Gastroesophageal sphincter (tissue), 4 donors: ENCODE results near the gene CELSR2. TPM values are rescaled to one million over a fixed set of nuclear protein-coding genes. Genes with fewer than 3 reads are reported as not detected.

Experiments
- ATAC-seq: fragments of 150-250 bp; one replicate; pipeline ENCODE4 v1.9.1; 2016; ENCODE audit warnings: mild to moderate bottlenecking, moderate library complexity
- H3K27ac ChIP-seq, 4 donors: fragments of 200-600 bp; sonication (generic) in 3 of 4; 1 replicate in 3 of 4; 2 replicates in 1 of 4; pipeline ENCODE4 v1.5.1; 2016 to 2019
- H3K27me3 ChIP-seq: fragments of 200-600 bp; sonication (generic); one replicate; pipeline ENCODE4 v1.5.1; 2019
- H3K36me3 ChIP-seq, 2 donors: fragments of 200-600 bp; sonication (generic); one replicate each; pipeline ENCODE4 v1.5.1; 2019; ENCODE audit warnings: control low read depth in 1 of 2
- H3K4me1 ChIP-seq, 3 donors: fragments of 200-600 bp; sonication (generic); 1 replicate in 2 of 3; 2 replicates in 1 of 3; pipeline ENCODE4 v1.5.1; 2016 to 2019; ENCODE audit warnings: control low read depth in 2 of 3
- H3K4me3 ChIP-seq, 2 donors: fragments of 200-600 bp; sonication (generic); one replicate each; pipeline ENCODE4 v1.5.1; 2019; ENCODE audit warnings: mild to moderate bottlenecking in 1 of 2, moderate library complexity in 1 of 2
- H3K9me3 ChIP-seq, 3 donors: fragments of 200-600 bp; sonication (generic); one replicate each; pipeline ENCODE4 v1.5.1; 2017 to 2019; ENCODE audit warnings: control low read depth in 2 of 3
- CTCF ChIP-seq, 4 experiments: fragments of 200-600 bp in 2 of 4; fragments of 450-650 bp in 2 of 4; sonication (generic) in 1 of 4; IDR thresholded peaks; one replicate each; pipeline ENCODE4 v1.5.1; 2017 to 2019; ENCODE audit warnings: antibody characterized with exemption in 4 of 4, mild to moderate bottlenecking in 2 of 4, moderate library complexity in 2 of 4
- EP300 ChIP-seq: sonication (generic); formaldehyde crosslinking; IDR thresholded peaks from one replicate; pipeline ENCODE4 v1.6.1; 2017; ENCODE audit warnings: antibody characterized with exemption, mild to moderate bottlenecking
- POLR2A ChIP-seq, 2 donors: fragments of 450-650 bp; IDR thresholded peaks; one replicate each; pipeline ENCODE4 v1.6.1; 2017; ENCODE audit warnings: antibody characterized with exemption in 2 of 2, mild to moderate bottlenecking in 2 of 2, moderate library complexity in 1 of 2
- POLR2AphosphoS5 ChIP-seq: sonication (generic); formaldehyde crosslinking; IDR thresholded peaks from one replicate; pipeline ENCODE4 v1.6.1; 2017; ENCODE audit warnings: antibody characterized with exemption
- WGBS, 2 donors: methylation state at CpG; one replicate each; pipeline ENCODE4 v1.1.5; 2018; ENCODE audit warnings: low coverage in 1 of 2; 5-methylcytosine and 5-hydroxymethylcytosine counted together
- total RNA-seq, 4 donors: library from RNA; depleted of rRNA; stranded (reverse); fragments of >200 nt; gene quantifications; one replicate each; pipeline ENCODE4 v1.1.0, GENCODE V29; 2016

CELSR2 gene
- total RNA-seq, 4 donors from 2014 or later, result 5.7 to 18.6 (median 9.1) TPM

GRCh38 chr1:109252167-109252892 lies 3.0 kb downstream of the CELSR2 start:
- H3K9me3 ChIP-seq, result no peaks in the 10 kb centered on the region
- no peak overlapping the region for H3K4me3 ChIP-seq
- peak overlapping the region in 3 of 4 donors; percentile 89 to 93 (median 89) for H3K27ac ChIP-seq
- peaks cover 0 to 69% (median 29%) of the 10 kb centered on the region in 3 donors for H3K4me1 ChIP-seq
- no peaks in the 10 kb centered on the region for H3K36me3 ChIP-seq
- no peak for TF ChIP-seq POLR2AphosphoS5
- TF ChIP-seq CTCF (IDR thresholded peaks at IDR 0.05), result no peak
- no peak for TF ChIP-seq EP300
- WGBS, 2 donors, result 93% methylated on average over 9 of the region's 31 CpGs; no CpG with 5 or more reads in 1 of the 2 donors
- ATAC-seq, result no peak
- H3K27me3 ChIP-seq, result no peaks in the 10 kb centered on the region

DNA sequence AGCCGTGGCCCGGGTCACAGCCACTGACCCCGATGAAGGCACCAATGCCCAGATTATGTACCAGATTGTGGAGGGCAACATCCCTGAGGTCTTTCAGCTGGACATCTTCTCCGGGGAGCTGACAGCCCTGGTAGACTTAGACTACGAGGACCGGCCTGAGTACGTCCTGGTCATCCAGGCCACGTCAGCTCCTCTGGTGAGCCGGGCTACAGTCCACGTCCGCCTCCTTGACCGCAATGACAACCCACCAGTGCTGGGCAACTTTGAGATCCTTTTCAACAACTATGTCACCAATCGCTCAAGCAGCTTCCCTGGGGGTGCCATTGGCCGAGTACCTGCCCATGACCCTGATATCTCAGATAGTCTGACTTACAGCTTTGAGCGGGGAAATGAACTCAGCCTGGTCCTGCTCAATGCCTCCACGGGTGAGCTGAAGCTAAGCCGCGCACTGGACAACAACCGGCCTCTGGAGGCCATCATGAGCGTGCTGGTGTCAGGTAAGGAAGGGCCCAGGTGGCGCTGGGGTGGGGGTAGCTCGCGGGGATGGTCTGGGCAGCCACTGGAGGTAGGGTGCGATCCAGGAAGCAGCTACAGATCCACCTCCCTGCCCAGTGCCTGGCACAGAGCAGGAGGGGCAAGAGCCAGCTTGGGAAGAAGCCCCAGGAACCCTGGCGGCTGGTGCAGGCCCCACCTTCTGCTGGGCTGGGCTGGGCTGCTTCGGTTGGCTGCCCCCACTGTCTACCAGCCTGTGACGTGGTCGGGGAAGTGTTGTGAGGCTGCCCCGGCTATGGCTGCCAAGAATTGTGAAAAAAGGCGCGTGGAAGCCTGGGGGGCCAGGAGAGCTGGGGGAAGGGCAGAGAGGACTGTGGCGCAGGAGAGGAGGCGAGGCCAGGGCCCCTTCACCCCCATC lies 3.8 kb downstream of the CELSR2 start:
- peak overlapping the region in 1 of 2 donors; percentile 35 for H3K4me3 ChIP-seq
- no peak for TF ChIP-seq EP300
- peak; percentile 60 for TF ChIP-seq POLR2AphosphoS5
- H3K27me3 ChIP-seq, result no peaks in the 10 kb centered on the region
- ATAC-seq, result peak; percentile 83
- peaks cover 0 to 2% of the 10 kb centered on the region in 2 donors for H3K36me3 ChIP-seq
- H3K4me1 ChIP-seq, result peaks cover 0 to 69% (median 29%) of the 10 kb centered on the region in 3 donors
- peak overlapping the region; percentile 58 to 93 (median 89) for H3K27ac ChIP-seq
- no peaks in the 10 kb centered on the region for H3K9me3 ChIP-seq
- 83% methylated on average over 6 of the region's 33 CpGs; no CpG with 5 or more reads in 1 of the 2 donors for WGBS, 2 donors

GRCh38 chr1:109253803-109254620 lies 4.7 kb downstream of the CELSR2 start:
- ATAC-seq, result peak; percentile 14
- no peaks in the 10 kb centered on the region for H3K9me3 ChIP-seq
- peaks cover 0 to 64% (median 29%) of the 10 kb centered on the region in 3 donors for H3K4me1 ChIP-seq
- H3K36me3 ChIP-seq, result peaks cover 0 to 10% of the 10 kb centered on the region in 2 donors
- WGBS, 2 donors, result 0 to 70% methylated on average over 2 to 3 of the region's 9 CpGs
- peak overlapping the region; percentile 58 to 93 (median 89) for H3K27ac ChIP-seq
- peak overlapping the region in 1 of 2 donors; percentile 35 for H3K4me3 ChIP-seq
- TF ChIP-seq POLR2A (IDR thresholded peaks at IDR 0.05) (no peak), POLR2AphosphoS5 (no peak)
- H3K27me3 ChIP-seq, result no peaks in the 10 kb centered on the region

- WGBS, 2 donors, result 40% methylated on average over 1 of the region's 7 CpGs; no CpG with 5 or more reads in 1 of the 2 donors
- H3K27me3 ChIP-seq, result no peaks in the 10 kb centered on the region
- TF ChIP-seq EP300 (no peak), POLR2AphosphoS5 (no peak), CTCF (IDR thresholded peaks at IDR 0.05) (no peak), POLR2A (IDR thresholded peaks at IDR 0.05) (no peak)
- H3K9me3 ChIP-seq, result no peaks in the 10 kb centered on the region
- H3K4me3 ChIP-seq, result peak overlapping the region in 1 of 2 donors; percentile 35
- peaks cover 0 to 59% (median 29%) of the 10 kb centered on the region in 3 donors for H3K4me1 ChIP-seq
- H3K36me3 ChIP-seq, result peaks cover 0 to 17% of the 10 kb centered on the region in 2 donors
- peak overlapping the region; percentile 58 to 93 (median 89) for H3K27ac ChIP-seq
- ATAC-seq, result no peak
Observed at GRCh38 chr1:109254621-109255096, 5.3 kb downstream of the CELSR2 start.

- ATAC-seq, result no peak
- Histone ChIP-seq H3K4me3 (peak overlapping the region in 1 of 2 donors; percentile 35), H3K9me3 (no peaks in the 10 kb centered on the region), H3K4me1 (peaks cover 0 to 54% (median 27%) of the 10 kb centered on the region in 3 donors), H3K36me3 (peaks cover 0 to 18% of the 10 kb centered on the region in 2 donors), H3K27me3 (no peaks in the 10 kb centered on the region), H3K27ac (peak overlapping the region in 3 of 4 donors; percentile 89 to 93 (median 89))
- WGBS, 2 donors, result 58% methylated on average over 6 of the region's 15 CpGs; no CpG with 5 or more reads in 1 of the 2 donors
- TF ChIP-seq CTCF (IDR thresholded peaks at IDR 0.05) (peak in 1 of 4 experiments; percentile 21), POLR2AphosphoS5 (no peak)
Observed at GRCh38 chr1:109255097-109255651, 5.8 kb downstream of the CELSR2 start.
